ENCODE data around the gene SDF2L1. TPM values are rescaled to one million over a fixed set of nuclear protein-coding genes. Genes with fewer than 3 reads are reported as not detected.

The SDF2L1 gene
- polyA plus RNA-seq, 1 experiment: 22.8 TPM

DNA sequence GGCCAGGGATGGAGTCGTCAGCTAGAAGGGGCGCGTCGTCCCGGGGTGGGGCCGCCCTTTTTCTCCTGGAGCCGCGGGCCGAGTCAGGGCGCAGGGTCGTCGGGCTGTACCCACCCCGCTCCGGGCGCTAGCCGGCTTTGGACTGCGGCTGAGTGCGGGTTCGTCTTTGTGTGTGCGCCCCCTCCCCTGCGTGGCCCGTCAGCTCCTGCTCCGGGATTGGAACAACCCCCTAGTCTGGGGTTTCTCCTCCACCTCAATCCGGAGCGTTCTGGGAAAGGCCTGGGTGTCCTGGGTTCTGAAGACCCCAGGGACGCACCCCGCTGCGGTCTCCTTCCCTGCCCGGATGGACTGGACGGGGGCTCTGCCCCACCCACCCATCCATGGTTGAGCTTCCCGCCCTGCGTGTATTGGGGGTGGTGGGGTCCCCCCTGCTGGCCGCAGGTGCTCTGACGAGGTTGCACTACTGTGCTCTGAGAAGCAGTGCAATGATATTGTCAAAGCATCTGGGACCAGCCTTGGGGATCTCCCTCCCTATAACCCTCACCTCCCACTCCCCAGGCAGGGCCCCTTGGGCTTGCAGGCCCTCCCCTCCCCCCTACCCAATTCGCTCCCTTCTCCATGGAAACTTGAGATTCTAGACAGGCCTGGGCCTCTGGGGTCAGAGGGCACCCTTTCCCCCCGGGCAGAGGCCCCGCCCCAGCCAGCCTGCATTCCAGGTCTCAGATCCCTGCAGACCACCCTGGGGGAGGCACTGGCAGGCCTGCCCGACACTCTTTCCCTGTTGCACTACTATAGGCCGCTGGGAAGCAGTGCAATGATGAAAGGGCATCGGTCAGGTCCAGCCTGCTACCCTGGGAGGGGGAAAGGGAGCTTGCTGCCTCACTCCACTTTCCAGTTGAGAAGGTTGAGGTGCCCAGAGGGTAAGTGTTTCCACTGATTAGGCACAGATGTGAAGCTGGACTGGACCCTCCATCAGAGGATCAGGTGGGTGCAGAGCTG lies 10.7 kb downstream of the SDF2L1 start:
- DNase-seq (ENCODE audit: low read depth): no peak
- CTCF ChIA-PET: interaction anchor here (1.4 to 2.4 kb wide), 2 partner anchors 10 to 11 kb away, joined by 5 to 15 read pairs; partner anchors contain the start of gene SDF2L1
- no peaks in the 10 kb centered on the region for H3K27me3 ChIP-seq (ENCODE audit: control insufficient read depth, insufficient read depth, low read length)
- peak overlapping the region; percentile 88 for H3K4me3 ChIP-seq (ENCODE audit: low read depth, low read length)
- POLR2A ChIA-PET: no interaction called here
- no peaks in the 10 kb centered on the region for H3K36me3 ChIP-seq (ENCODE audit: control insufficient read depth, insufficient read depth, low read length)
- TF ChIP-seq, protein P1, sequence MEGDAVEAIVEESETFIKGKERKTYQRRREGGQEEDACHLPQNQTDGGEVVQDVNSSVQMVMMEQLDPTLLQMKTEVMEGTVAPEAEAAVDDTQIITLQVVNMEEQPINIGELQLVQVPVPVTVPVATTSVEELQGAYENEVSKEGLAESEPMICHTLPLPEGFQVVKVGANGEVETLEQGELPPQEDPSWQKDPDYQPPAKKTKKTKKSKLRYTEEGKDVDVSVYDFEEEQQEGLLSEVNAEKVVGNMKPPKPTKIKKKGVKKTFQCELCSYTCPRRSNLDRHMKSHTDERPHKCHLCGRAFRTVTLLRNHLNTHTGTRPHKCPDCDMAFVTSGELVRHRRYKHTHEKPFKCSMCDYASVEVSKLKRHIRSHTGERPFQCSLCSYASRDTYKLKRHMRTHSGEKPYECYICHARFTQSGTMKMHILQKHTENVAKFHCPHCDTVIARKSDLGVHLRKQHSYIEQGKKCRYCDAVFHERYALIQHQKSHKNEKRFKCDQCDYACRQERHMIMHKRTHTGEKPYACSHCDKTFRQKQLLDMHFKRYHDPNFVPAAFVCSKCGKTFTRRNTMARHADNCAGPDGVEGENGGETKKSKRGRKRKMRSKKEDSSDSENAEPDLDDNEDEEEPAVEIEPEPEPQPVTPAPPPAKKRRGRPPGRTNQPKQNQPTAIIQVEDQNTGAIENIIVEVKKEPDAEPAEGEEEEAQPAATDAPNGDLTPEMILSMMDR (IDR thresholded peaks at IDR 0.05; ENCODE audit: insufficient read depth, low read depth, low read length): no peak

DNA sequence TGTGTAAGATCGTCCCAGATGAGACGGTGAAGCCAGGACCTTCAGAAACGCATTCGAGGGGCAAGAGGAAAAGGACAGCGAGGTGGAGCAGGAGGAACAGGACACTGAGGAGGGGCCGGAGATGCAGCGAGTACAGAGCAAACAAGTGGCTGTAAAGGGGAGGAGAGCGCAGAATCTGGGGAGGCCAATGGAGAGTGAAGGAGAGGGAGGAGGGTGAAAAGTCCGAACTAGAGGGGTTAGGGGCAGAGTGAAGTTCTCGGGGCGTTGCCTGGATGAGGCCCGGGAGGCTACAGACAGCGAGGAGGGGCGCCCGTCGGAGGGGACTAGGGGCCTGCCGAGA lies 14.9 kb downstream of the SDF2L1 start:
- POLR2A ChIA-PET: no interaction called here
- DNase-seq (ENCODE audit: low read depth): no peak
- H3K36me3 ChIP-seq (ENCODE audit: control insufficient read depth, insufficient read depth, low read length): no peaks in the 10 kb centered on the region
- CTCF ChIA-PET: interaction anchor here (2.4 kb wide), 1 partner anchor 10 kb away, joined by 16 read pairs; no protein-coding TSS in a partner anchor
- TF ChIP-seq, protein P1 (IDR thresholded peaks at IDR 0.05; ENCODE audit: insufficient read depth, low read depth, low read length): no peak
- peak overlapping the region; percentile 51 for H3K4me3 ChIP-seq (ENCODE audit: low read depth, low read length)
- H3K27me3 ChIP-seq (ENCODE audit: control insufficient read depth, insufficient read depth, low read length): peaks cover 2% of the 10 kb centered on the region; the same call in 1 of the 2 replicates

DNA sequence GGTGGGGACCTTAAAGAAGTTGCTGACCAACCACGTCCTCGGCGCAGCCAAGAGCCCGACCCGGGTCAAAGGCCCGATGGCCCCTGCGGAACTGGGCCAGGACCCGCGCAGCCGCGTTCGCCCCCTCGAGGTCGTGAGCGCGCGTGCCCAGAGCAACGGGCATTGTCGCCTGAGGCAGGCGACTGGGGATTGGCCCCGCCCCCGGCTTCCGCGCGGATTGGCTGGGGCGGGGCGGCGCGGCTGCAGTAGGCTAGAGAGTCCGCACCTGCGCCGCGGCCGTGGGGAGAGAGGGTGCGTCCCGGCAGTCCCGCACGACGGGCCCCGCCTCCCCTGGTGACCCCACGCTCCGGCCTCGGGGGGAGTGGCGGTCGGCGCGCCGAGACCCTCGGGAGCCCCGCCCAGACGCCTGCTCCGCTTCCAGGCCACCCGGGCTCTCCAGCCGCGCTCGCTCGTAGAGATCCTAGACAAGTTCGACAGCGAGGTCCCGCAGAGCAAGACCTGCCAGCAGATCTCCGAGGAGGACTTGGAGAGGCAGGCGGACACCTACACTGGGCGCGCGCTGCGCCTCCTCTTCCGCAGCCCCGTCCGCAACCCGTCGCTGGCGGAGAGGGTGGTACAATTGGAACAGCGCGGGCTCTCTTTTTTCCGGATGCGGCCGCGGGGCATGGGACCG lies 15.4 kb downstream of the SDF2L1 start:
- Histone ChIP-seq H3K36me3 (ENCODE audit: control insufficient read depth, insufficient read depth, low read length) (no peaks in the 10 kb centered on the region), H3K4me3 (ENCODE audit: low read depth, low read length) (peak overlapping the region; percentile 51), H3K27me3 (ENCODE audit: control insufficient read depth, insufficient read depth, low read length) (peaks cover 2% of the 10 kb centered on the region; the same call in 1 of the 2 replicates)
- DNase-seq (ENCODE audit: low read depth): no peak
- TF ChIP-seq, protein P1 (IDR thresholded peaks at IDR 0.05; ENCODE audit: insufficient read depth, low read depth, low read length): peak; percentile 37; the same call in 1 of the 2 replicates
- ChIA-PET CTCF (interaction anchor here (2.4 kb wide), 1 partner anchor 11 kb away, joined by 16 read pairs; no protein-coding TSS in a partner anchor), POLR2A (no interaction called here)

DNA sequence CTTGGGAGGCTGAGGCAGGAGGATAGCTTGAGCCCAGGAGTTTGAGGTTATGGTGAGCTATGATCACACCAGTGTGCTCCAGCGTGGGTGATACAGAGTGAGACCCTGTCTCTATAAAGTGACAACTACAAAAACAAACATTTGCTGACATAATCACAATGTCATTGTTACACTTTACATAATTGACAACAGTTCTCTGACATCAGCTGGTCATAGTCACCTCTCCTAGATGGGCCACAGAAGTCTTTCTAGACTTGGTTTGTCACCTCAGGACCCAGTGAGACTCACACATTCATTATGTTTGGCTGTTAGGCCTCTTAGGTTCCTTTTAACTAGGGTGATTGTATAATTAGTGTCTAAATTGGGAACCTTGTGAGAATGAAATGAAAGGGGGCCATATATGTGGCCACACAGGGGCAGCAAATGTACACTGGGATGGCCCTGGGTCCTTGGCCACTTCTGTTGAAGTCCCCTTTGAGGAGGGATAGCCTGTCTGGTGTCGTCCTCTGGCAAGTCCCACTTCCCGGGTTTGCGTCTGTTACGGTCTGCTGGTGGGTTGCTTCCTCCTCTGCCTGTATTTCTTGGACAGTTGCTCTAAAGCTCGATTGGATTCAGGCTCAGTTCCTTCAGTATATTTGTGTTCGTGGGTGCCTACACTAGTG lies 17.9 kb downstream of the SDF2L1 start:
- TF ChIP-seq, protein P1 (IDR thresholded peaks at IDR 0.05; ENCODE audit: insufficient read depth, low read depth, low read length): no peak
- Histone ChIP-seq H3K36me3 (ENCODE audit: control insufficient read depth, insufficient read depth, low read length) (no peaks in the 10 kb centered on the region), H3K27me3 (ENCODE audit: control insufficient read depth, insufficient read depth, low read length) (peaks cover 2% of the 10 kb centered on the region; the same call in 1 of the 2 replicates), H3K4me3 (ENCODE audit: low read depth, low read length) (no peak overlapping the region)
- ChIA-PET CTCF (no interaction called here), POLR2A (no interaction called here)
- DNase-seq (ENCODE audit: low read depth): no peak
